ENCODE measurements around the gene UBXN6. TPM values are rescaled to one million over a fixed set of nuclear protein-coding genes. Genes with fewer than 3 reads are reported as not detected.

The UBXN6 gene
- total and polyA plus RNA-seq, 2 experiments from 2014 or later, result 19.1 to 21.6 TPM

DNA sequence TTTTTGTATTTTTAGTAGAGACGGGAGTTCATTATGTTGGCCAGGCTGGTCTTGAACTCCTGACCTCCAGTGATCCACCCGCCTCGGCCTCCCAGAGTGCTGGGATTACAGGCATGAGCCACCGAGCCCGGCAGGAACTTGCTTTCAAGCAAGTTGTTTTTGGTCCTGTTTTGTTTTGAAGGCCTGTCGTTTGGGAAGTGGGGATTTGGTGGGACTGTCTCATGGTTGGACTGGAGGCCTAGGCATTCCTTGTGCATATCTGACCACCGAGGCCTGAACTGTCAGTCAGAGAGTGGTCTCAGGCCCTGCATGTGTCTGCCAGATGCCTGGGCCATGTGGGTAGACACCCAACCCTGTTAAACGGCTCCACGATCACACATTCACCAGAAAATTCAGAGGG, 26.3 kb downstream of the UBXN6 start (continued):
- no peak for TF ChIP-seq ZNF462 (CRISPR knock-in tag; IDR thresholded peaks at IDR 0.05)
- no peak for TF ChIP-seq POLR2AphosphoS5 (IDR thresholded peaks at IDR 0.05; ENCODE audit: low read depth)
- no peak for TF ChIP-seq EZH2phosphoT487 (IDR thresholded peaks at IDR 0.05; ENCODE audit: unreplicated experiment)
- no peak for TF ChIP-seq REST (IDR thresholded peaks at IDR 0.05; ENCODE audit: unreplicated experiment)
- no peak for TF ChIP-seq STAT1 (IDR thresholded peaks at IDR 0.05; ENCODE audit: unreplicated experiment)

- H3K9me2 ChIP-seq (ENCODE audit: insufficient read depth), result no peaks in the 10 kb centered on the region
- H3K36me3 Mint-ChIP-seq (ENCODE audit: low read depth), result peaks cover 92% of the 10 kb centered on the region
- H3K36me3 ChIP-seq (ENCODE audit: insufficient read depth), result peaks cover 63% of the 10 kb centered on the region
- ATAC-seq (no peak), DNase-seq (ENCODE audit: low spot score) (no peak)
- no peaks in the 10 kb centered on the region; the same call in 2 of the 3 replicates for H3K4me1 Mint-ChIP-seq
- no peaks in the 10 kb centered on the region for H3K9me3 Mint-ChIP-seq
- H3K27ac Mint-ChIP-seq, result no peak overlapping the region
- H4K20me1 ChIP-seq (replicated peaks; ENCODE audit: insufficient read depth), result peaks cover 14% of the 10 kb centered on the region
- H3K4me1 ChIP-seq (ENCODE audit: insufficient read depth), result no peaks in the 10 kb centered on the region
- H3K4me3 ChIP-seq, result no peak overlapping the region
- H3K27ac ChIP-seq (ENCODE audit: low read depth), result no peak overlapping the region
- peaks cover 16% of the 10 kb centered on the region for H3K79me2 ChIP-seq (replicated peaks; ENCODE audit: insufficient read depth)
- H3K27me3 ChIP-seq (ENCODE audit: insufficient read depth), result no peaks in the 10 kb centered on the region
- H3F3A ChIP-seq (replicated peaks; ENCODE audit: low read depth), result peaks cover 11% of the 10 kb centered on the region
- no peak overlapping the region for H3K4me2 ChIP-seq
- no peak overlapping the region for H2AFZ ChIP-seq
- peaks cover 15% of the 10 kb centered on the region for H3K27me3 Mint-ChIP-seq (ENCODE audit: insufficient read depth, low read depth, poor library complexity)
- no peak overlapping the region for H3K4me3 Mint-ChIP-seq
- TF ChIP-seq EZH2phosphoT487 (IDR thresholded peaks at IDR 0.05; ENCODE audit: unreplicated experiment), result no peak
- no peak for TF ChIP-seq ZNF331 (CRISPR knock-in tag; IDR thresholded peaks at IDR 0.05; ENCODE audit: low read depth)
- no peak for TF ChIP-seq ZNF114 (CRISPR knock-in tag; IDR thresholded peaks at IDR 0.05)
- TF ChIP-seq, protein P1, sequence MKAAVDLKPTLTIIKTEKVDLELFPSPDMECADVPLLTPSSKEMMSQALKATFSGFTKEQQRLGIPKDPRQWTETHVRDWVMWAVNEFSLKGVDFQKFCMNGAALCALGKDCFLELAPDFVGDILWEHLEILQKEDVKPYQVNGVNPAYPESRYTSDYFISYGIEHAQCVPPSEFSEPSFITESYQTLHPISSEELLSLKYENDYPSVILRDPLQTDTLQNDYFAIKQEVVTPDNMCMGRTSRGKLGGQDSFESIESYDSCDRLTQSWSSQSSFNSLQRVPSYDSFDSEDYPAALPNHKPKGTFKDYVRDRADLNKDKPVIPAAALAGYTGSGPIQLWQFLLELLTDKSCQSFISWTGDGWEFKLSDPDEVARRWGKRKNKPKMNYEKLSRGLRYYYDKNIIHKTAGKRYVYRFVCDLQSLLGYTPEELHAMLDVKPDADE (IDR thresholded peaks at IDR 0.05), result no peak
- no peak for TF ChIP-seq POLR2AphosphoS5 (IDR thresholded peaks at IDR 0.05; ENCODE audit: low read depth)
- TF ChIP-seq NANOG (IDR thresholded peaks at IDR 0.05; ENCODE audit: borderline replicate concordance), result no peak
- no peak for TF ChIP-seq STAT1 (IDR thresholded peaks at IDR 0.05; ENCODE audit: unreplicated experiment)
These were observed 26.8 kb downstream of the UBXN6 start for GRCh38 chr19:4430760-4431159.
